ENCODE results near the gene GOLGB1. TPM values are rescaled to one million over a fixed set of nuclear protein-coding genes. Genes with fewer than 3 reads are reported as not detected.

The GOLGB1 gene
- total and polyA plus RNA-seq, 2 donors from 2014 or later, result 26.8 to 79.7 TPM

DNA sequence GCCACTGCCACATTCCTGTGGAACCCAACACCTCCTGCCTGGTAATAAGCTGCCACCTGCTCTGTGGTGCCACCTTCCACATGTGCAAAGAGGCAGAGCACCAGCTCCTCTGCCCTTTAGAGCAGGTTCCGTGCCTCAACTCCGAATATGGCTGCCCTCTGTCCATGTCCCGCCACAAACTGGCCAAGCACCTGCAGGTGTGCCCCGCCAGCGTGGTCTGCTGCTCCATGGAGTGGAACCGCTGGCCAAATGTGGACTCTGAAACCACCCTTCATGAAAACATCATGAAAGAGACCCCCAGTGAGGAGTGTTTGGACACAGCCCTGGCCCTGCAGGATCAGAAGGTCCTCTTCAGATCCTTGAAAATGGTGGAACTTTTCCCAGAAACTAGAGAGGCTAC is 128.1 kb downstream of the GOLGB1 start:
- intact Hi-C loops (cut with DNase I), result no loop called here
- no peaks in the 10 kb centered on the region for H3K27me3 ChIP-seq (ENCODE audit: control insufficient read depth, insufficient read depth, low read length)
- H3K27ac ChIP-seq (ENCODE audit: low read depth in 2 of 2, low read length in 2 of 2), result no peak overlapping the region
- no peak overlapping the region for H3K4me3 ChIP-seq (ENCODE audit: low read length in 3 of 3)
- TF ChIP-seq, protein P1, sequence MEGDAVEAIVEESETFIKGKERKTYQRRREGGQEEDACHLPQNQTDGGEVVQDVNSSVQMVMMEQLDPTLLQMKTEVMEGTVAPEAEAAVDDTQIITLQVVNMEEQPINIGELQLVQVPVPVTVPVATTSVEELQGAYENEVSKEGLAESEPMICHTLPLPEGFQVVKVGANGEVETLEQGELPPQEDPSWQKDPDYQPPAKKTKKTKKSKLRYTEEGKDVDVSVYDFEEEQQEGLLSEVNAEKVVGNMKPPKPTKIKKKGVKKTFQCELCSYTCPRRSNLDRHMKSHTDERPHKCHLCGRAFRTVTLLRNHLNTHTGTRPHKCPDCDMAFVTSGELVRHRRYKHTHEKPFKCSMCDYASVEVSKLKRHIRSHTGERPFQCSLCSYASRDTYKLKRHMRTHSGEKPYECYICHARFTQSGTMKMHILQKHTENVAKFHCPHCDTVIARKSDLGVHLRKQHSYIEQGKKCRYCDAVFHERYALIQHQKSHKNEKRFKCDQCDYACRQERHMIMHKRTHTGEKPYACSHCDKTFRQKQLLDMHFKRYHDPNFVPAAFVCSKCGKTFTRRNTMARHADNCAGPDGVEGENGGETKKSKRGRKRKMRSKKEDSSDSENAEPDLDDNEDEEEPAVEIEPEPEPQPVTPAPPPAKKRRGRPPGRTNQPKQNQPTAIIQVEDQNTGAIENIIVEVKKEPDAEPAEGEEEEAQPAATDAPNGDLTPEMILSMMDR (IDR thresholded peaks at IDR 0.05; ENCODE audit: borderline replicate concordance, extremely low read depth, insufficient read depth), result no peak
- H3K9me3 ChIP-seq (ENCODE audit: control insufficient read depth in 2 of 3, insufficient read depth in 1 of 3, low read length in 3 of 3), result no peaks in the 10 kb centered on the region
- DNase-seq, result no peak
- no peaks in the 10 kb centered on the region for H3K36me3 ChIP-seq (ENCODE audit: control insufficient read depth in 2 of 3, insufficient read depth in 3 of 3, low read length in 3 of 3)
- no peak overlapping the region for H3K9ac ChIP-seq (ENCODE audit: low read length in 3 of 3)
- no peak for FAIRE-seq
- H3K4me1 ChIP-seq (ENCODE audit: control insufficient read depth in 2 of 3, insufficient read depth in 2 of 3, low read depth in 1 of 3, low read length in 3 of 3), result no peaks in the 10 kb centered on the region

DNA sequence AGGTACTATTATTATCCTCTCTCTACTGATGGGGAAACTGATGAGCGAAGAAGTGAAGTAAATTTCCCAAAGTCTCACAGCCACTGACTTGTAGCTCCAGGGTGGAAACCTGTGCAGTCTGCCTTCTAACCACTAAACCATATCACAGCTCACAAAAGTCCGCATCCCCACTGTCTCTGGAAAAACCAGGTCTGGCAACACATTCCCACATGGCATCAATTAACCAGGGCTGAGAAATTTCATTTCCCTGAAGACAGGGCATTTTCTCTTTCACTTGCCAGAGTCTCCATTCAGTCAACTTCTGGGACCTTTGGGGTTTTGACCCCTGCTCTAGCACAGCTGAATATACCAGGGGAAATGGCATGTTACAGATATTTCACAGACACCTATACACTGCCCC is 129.8 kb downstream of the GOLGB1 start:
- FAIRE-seq (no peak), DNase-seq (no peak)
- intact Hi-C loops (cut with DNase I), result no loop called here
- no peaks in the 10 kb centered on the region for H3K36me3 ChIP-seq (ENCODE audit: control insufficient read depth in 2 of 3, insufficient read depth in 3 of 3, low read length in 3 of 3)
- H3K9ac ChIP-seq (ENCODE audit: low read length in 3 of 3), result no peak overlapping the region
- no peaks in the 10 kb centered on the region for H3K4me1 ChIP-seq (ENCODE audit: control insufficient read depth in 2 of 3, insufficient read depth in 2 of 3, low read depth in 1 of 3, low read length in 3 of 3)
- TF ChIP-seq, protein P1 (IDR thresholded peaks at IDR 0.05; ENCODE audit: borderline replicate concordance, extremely low read depth, insufficient read depth), result no peak
- H3K9me3 ChIP-seq (ENCODE audit: control insufficient read depth in 2 of 3, insufficient read depth in 1 of 3, low read length in 3 of 3), result no peaks in the 10 kb centered on the region
- no peak overlapping the region for H3K27ac ChIP-seq (ENCODE audit: low read depth in 2 of 2, low read length in 2 of 2)
- H3K27me3 ChIP-seq (ENCODE audit: control insufficient read depth, insufficient read depth, low read length), result no peaks in the 10 kb centered on the region
- H3K4me3 ChIP-seq (ENCODE audit: low read length in 3 of 3), result no peak overlapping the region

Other genes starting within 250 kb of the GOLGB1 start
- 0.35 TPM for gene POLQ, start 203.8 kb downstream of the GOLGB1 start, total RNA-seq
- gene POLQ, start 203.8 kb downstream of the GOLGB1 start, polyA plus RNA-seq (ENCODE audit: insufficient read depth, low read depth, low replicate concordance), result not detected
- gene ARGFX, start 181.8 kb downstream of the GOLGB1 start, total RNA-seq, result not detected
- not detected for gene ARGFX, start 181.8 kb downstream of the GOLGB1 start, polyA plus RNA-seq (ENCODE audit: insufficient read depth, low read depth, low replicate concordance)
- gene FBXO40, start 156.4 kb downstream of the GOLGB1 start, total RNA-seq, result not detected
- not detected for gene FBXO40, start 156.4 kb downstream of the GOLGB1 start, polyA plus RNA-seq (ENCODE audit: insufficient read depth, low read depth, low replicate concordance)
- 102 TPM for gene HCLS1, start 88.8 kb downstream of the GOLGB1 start, total RNA-seq
- gene HCLS1, start 88.8 kb downstream of the GOLGB1 start, polyA plus RNA-seq (ENCODE audit: insufficient read depth, low read depth, low replicate concordance), result 11.7 TPM
- 16.9 TPM for gene IQCB1, start 85.3 kb upstream of the GOLGB1 start, total RNA-seq
- gene IQCB1, start 85.3 kb upstream of the GOLGB1 start, polyA plus RNA-seq (ENCODE audit: insufficient read depth, low read depth, low replicate concordance), result 12.9 TPM
- gene EAF2, start 85.5 kb upstream of the GOLGB1 start, total RNA-seq, result 13.9 TPM
- 43.6 TPM for gene EAF2, start 85.5 kb upstream of the GOLGB1 start, polyA plus RNA-seq (ENCODE audit: insufficient read depth, low read depth, low replicate concordance)
- gene SLC15A2, start 144.7 kb upstream of the GOLGB1 start, total RNA-seq, result 21.8 TPM
- gene SLC15A2, start 144.7 kb upstream of the GOLGB1 start, polyA plus RNA-seq (ENCODE audit: insufficient read depth, low read depth, low replicate concordance), result 9.0 TPM

All from kidney (tissue), 14 donors.